Stimulated activated CD4-positive, alpha-beta T cell treated with anti-CD3 and anti-CD28 coated beads, Interleukin-2, amount 100 ng/mL, for 24 hours (primary cell): ENCODE measurements around the gene PLAC8.
"Not testable (repeated sequence)": the region's sequence is repeated elsewhere in the genome, so short reads cannot be mapped to it uniquely, and the experiment has no call there.

Experiments used
- DNase-seq, 2 donors: peaks; one replicate each; pipeline ENCODE4 v3.0.0-alpha.2; 2020

PLAC8 gene

DNA sequence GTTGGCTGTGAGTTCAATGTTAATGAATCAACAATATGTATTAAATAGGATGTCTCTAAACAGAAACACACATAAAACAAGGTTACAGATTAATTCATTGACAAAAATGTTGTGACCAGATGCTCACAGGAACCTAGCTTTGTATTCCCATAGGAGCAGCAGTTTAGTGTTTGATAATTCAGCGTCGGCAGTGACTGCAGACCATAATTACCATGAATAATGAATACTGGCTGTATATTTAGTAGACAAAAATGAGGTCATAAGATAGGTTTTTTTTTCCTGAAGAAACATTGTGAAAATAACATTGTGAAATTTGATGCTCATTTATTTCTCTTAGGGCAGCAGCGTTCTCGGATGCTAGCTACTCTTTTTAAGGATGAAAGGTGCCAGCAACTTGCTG lies 51.8 kb downstream of the PLAC8 start:
- no peak for DNase-seq

DNA sequence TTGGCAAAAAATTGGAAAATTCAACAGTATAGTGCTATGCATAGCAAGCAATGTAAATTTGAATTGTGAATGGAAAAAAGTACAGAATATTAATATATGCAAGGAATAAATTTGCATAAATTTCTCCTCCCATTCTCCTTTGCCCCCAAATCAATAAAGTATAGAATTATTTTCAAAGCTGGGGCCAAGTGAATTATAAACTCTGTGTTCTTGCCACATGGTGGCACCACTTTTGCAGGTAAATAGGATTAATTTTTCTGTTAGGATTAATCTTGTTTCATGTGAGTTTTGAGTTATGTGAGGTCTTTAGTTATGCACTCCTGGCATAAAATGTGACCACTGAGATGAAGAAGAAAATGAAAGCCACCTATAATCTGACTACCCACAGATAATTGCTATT lies 59.6 kb downstream of the PLAC8 start:
- no peak for DNase-seq

DNA sequence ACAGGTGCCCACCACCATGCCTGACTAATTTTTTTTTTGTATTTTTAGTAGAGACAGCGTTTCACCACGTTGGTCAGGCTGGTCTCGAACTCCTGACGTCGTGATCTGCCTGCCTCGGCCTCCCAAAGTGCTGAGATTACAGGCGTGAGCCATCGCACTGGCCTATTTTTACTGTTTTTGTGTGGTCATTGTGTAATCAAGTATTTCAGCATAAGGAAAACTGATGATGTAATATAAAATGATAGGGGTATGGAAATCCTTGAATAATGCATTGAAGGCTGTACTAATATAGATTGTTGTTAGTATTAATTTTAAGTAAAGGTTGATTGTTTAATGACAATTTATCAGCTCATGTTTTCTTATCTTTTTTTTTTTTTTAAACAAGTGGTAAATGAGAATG lies 65.7 kb downstream of the PLAC8 start:
- DNase-seq: not testable (repeated sequence)

DNA sequence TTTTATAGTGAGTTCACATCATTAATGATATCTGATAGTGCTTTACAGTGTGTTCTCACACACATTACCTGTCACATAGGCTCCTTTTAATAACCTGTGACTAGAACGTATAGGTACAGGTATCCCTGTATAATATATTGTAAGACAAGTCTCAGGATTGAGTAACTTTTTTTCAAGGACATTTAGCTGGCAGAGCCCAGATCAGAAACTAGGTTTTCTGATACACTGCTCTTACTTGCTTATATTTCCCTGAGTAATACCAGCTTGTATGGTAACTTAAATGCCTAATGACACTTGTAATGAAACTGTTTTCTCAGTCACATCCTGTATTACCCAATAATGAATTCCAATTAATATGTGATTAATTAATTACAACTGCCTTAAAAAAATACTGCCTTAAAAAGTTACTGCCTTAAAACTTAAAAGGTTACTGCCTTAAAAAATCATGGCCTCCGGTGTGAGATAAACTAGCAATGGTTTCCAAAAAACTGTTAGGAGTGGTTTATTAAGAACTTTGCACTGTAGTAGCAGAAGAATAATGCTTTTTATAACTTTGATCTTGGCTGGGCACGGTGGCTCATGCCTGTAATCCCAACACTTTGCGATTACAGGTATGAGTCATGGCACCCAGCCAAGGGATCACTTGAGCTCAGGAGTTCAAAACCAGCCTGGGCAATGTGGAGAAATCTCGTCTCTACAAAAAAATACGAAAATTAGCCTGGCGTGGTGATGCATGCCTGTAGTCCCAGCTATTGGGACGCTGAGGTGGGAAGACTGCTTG lies 67.6 kb downstream of the PLAC8 start:
- no peak for DNase-seq

DNA sequence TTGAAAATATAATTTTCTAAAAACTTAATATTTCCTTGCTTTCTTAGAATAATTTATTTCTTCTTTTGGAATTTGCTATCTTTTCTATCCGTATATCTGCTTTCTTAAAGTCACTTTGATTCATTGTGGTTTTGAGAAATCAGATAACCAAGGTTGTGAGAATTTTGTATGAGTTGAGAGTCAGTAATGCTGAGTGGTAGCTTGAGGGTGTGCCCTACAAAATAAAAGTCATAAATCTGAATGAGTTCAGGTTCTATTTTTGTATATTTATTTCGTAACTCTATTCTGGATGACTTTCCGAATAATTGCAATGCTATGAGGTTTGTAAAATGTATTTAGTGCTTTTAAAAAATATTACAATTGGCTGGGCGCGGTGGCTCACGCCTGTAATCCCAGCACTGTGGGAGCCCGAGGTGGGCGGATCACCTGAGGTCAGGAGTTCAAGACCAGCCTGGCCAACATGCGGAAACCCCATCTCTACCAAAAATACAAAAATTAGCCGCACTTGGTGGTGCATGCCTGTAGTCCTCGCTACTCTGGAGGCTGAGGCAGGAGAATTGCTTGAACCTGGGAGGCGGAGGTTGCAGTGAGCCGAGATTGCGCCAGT lies 70.6 kb downstream of the PLAC8 start:
- DNase-seq: no peak

DNA sequence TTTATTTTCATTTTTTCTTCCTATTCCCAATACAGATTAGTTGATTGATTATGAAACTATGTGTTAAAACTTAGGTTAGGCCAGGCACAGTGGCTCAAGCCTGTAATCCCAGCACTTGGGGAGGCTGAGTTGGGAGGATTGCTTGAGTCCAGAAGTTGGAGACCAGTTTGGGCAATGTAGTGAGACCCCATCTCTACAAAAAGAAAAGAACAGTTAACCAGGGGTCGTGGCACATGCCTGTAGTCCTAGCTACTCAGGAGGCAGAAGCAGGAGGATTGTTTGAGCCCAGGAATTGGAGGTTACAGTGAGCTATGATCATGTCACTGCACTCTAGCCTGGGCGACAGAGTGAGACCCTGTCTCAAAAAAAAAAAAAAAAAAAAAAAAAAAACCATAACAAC lies 71.4 kb downstream of the PLAC8 start:
- DNase-seq: not testable (repeated sequence)

DNA sequence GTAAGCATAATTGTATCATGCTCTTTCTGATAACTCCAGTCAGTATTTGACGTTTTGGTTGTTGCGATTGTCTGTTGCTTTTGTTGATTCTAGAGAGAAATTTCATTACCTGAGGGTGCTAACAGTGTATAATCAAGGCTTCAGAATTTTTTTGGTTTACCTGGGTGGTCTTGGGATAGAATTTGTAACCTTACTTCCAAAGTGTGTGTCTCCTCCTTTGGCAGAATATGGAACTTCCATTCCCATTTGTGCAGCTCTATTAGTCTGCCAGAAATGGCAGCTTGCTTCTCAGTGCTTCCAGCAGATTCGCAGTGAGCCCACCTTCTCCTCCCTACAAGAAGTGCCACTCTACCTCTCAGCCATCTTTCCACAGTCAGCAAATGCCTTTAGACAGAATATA lies 74.3 kb downstream of the PLAC8 start:
- no peak for DNase-seq
